IMR-90 (cell line): ENCODE results near the gene C11orf58. TPM values are rescaled to one million over a fixed set of nuclear protein-coding genes. Genes with fewer than 3 reads are reported as not detected.

Experiments used
- ATAC-seq: fragments of 200-7000 bp; cut with Tn5 transposase; 2 replicates; pipeline ENCODE4 v1.9.1; 2020; ENCODE audit warnings: low read depth, mild to moderate bottlenecking, moderate library complexity
- BruUV-seq: library from RNA; stranded (reverse); fragments of 400-500 nt; replicated peaks from 2 replicates; lab custom pipeline; 2021; lab: Mats Ljungman, UMichigan
- CTCF ChIA-PET: fragments of 300-600 bp; formaldehyde crosslinking; extraction: SDS; loops from one replicate; lab custom pipeline; 2021; ENCODE audit warnings: antibody characterized with exemption; lab: Yijun Ruan, JAX
- POLR2A ChIA-PET: fragments of 300-600 bp; sonication (Branson Sonifier 250); formaldehyde crosslinking; loops from one replicate; lab custom pipeline; 2022; ENCODE audit warnings: antibody characterized with exemption; ENCODE audit not compliant: unreplicated experiment; lab: Charles Lee
- DNase-seq: peaks from one replicate; pipeline ENCODE4 v3.0.0; 2013
- H2AFZ ChIP-seq: replicated peaks from 2 replicates; pipeline ENCODE3; 2013; ENCODE audit warnings: low read length, mild to moderate bottlenecking; ENCODE audit not compliant: poor library complexity
- H2AK5ac ChIP-seq: 2 replicates; pipeline ENCODE4 v1.6.1; 2013; ENCODE audit warnings: low read depth, low read length, inconsistent platforms
- H2AK9ac ChIP-seq: replicated peaks from 2 replicates; pipeline ENCODE3; 2013; ENCODE audit warnings: mild to moderate bottlenecking, low read depth, low read length, moderate library complexity; ENCODE audit not compliant: poor library complexity
- H2BK120ac ChIP-seq: 2 replicates; pipeline ENCODE4 v1.6.1; 2013; ENCODE audit warnings: low read depth, low read length, inconsistent platforms
- H2BK15ac ChIP-seq: 3 replicates; pipeline ENCODE4 v1.6.1; 2013; ENCODE audit warnings: low read depth, low read length, inconsistent platforms
- H2BK20ac ChIP-seq: 2 replicates; pipeline ENCODE4 v1.6.1; 2013; ENCODE audit warnings: low read depth, mild to moderate bottlenecking, inconsistent platforms, low read length, moderate library complexity
- H2BK5ac ChIP-seq: 2 replicates; pipeline ENCODE4 v1.6.1; 2013; ENCODE audit warnings: mild to moderate bottlenecking, low read depth, low read length, inconsistent platforms; ENCODE audit not compliant: poor library complexity, severe bottlenecking
- H3K14ac ChIP-seq: replicated peaks from 2 replicates; pipeline ENCODE4 v1.6.1; 2013; ENCODE audit warnings: low read depth, low read length, inconsistent platforms
- H3K18ac ChIP-seq: 2 replicates; pipeline ENCODE4 v1.6.1; 2013; ENCODE audit warnings: low read depth, low read length, control low read depth
- H3K23ac ChIP-seq: 2 replicates; pipeline ENCODE4 v1.6.1; 2013; ENCODE audit warnings: low read depth, low read length, inconsistent platforms
- H3K27ac ChIP-seq: 2 replicates; pipeline ENCODE4 v1.5.1; 2013; ENCODE audit warnings: mild to moderate bottlenecking, control low read depth, low read length; ENCODE audit not compliant: insufficient read depth
- H3K27me3 ChIP-seq: 2 replicates; pipeline ENCODE4 v1.6.1; 2013; ENCODE audit warnings: low read length; ENCODE audit not compliant: control insufficient read depth, insufficient read depth
- H3K36me3 ChIP-seq: 2 replicates; pipeline ENCODE4 v1.6.1; 2013; ENCODE audit warnings: low read length, mixed read lengths; ENCODE audit not compliant: control insufficient read depth, insufficient read depth
- H3K4ac ChIP-seq: 2 replicates; pipeline ENCODE4 v1.6.1; 2013; ENCODE audit warnings: low read depth, low read length, inconsistent platforms
- H3K4me1 ChIP-seq: 2 replicates; pipeline ENCODE4 v1.6.1; 2013; ENCODE audit warnings: low read length, mixed read lengths; ENCODE audit not compliant: control insufficient read depth, insufficient read depth
- H3K4me2 ChIP-seq: 2 replicates; pipeline ENCODE4 v1.6.1; 2013; ENCODE audit warnings: low read depth, mild to moderate bottlenecking, control low read depth, low read length, moderate library complexity
- H3K4me3 ChIP-seq: 2 replicates; pipeline ENCODE4 v1.5.1; 2013; ENCODE audit warnings: low read depth, mild to moderate bottlenecking, control low read depth, low read length, moderate library complexity; ENCODE audit not compliant: insufficient read depth
- H3K56ac ChIP-seq: 2 replicates; pipeline ENCODE4 v1.6.1; 2013; ENCODE audit warnings: low read length, inconsistent platforms; ENCODE audit not compliant: insufficient read depth; ENCODE audit errors: extremely low read depth
- H3K79me1 ChIP-seq, 2 experiments: 2 replicates each; pipeline ENCODE4 v1.6.1; 2013; ENCODE audit warnings: low read length in 2 of 2, inconsistent platforms in 1 of 2, low read depth in 1 of 2
- H3K9ac ChIP-seq: 2 replicates; pipeline ENCODE4 v1.6.1; 2013; ENCODE audit warnings: low read depth, low read length, control low read depth
- H3K9me1 ChIP-seq: 2 replicates; pipeline ENCODE4 v1.6.1; 2013; ENCODE audit warnings: low read length, inconsistent platforms; ENCODE audit not compliant: insufficient read depth
- H3K9me3 ChIP-seq: 2 replicates; pipeline ENCODE4 v1.6.1; 2013; ENCODE audit warnings: low read length; ENCODE audit not compliant: control insufficient read depth, insufficient read depth
- H4K20me1 ChIP-seq: 2 replicates; pipeline ENCODE4 v1.6.1; 2013; ENCODE audit warnings: low read length, inconsistent platforms; ENCODE audit not compliant: insufficient read depth
- H4K5ac ChIP-seq: 2 replicates; pipeline ENCODE4 v1.6.1; 2013; ENCODE audit warnings: mild to moderate bottlenecking, low read depth, low read length, control low read depth
- H4K8ac ChIP-seq, 2 experiments: 2 replicates each; pipeline ENCODE4 v1.6.1; 2013; ENCODE audit warnings: low read depth in 2 of 2, low read length in 2 of 2, control low read depth in 1 of 2, inconsistent platforms in 1 of 2
- H4K91ac ChIP-seq: 2 replicates; pipeline ENCODE4 v1.6.1; 2013; ENCODE audit warnings: low read depth, low read length, inconsistent platforms; ENCODE audit not compliant: insufficient read depth
- BHLHE40 ChIP-seq: fragments of 150-350 bp; IDR thresholded peaks from 2 replicates; pipeline ENCODE4 v1.6.1; 2016; ENCODE audit warnings: mild to moderate bottlenecking, low read depth, low read length
- CHD1 ChIP-seq: IDR thresholded peaks from 2 replicates; pipeline ENCODE4 v1.6.1; 2012; ENCODE audit warnings: low read depth, low read length, improper control_type of control experiment
- CTCF ChIP-seq: conservative IDR thresholded peaks from 2 replicates; pipeline ENCODE4 v1.5.1; 2012; ENCODE audit warnings: mild to moderate bottlenecking, low read depth, low read length, improper control_type of control experiment
- FOS ChIP-seq: fragments of 150-350 bp; IDR thresholded peaks from 2 replicates; pipeline ENCODE4 v1.6.1; 2016; ENCODE audit warnings: low read depth, low read length
- MAZ ChIP-seq: IDR thresholded peaks from 2 replicates; pipeline ENCODE4 v1.6.1; 2012; ENCODE audit warnings: low read depth, mild to moderate bottlenecking, low read length, improper control_type of control experiment, moderate library complexity, borderline replicate concordance
- NFE2L2 ChIP-seq: fragments of 150-350 bp; IDR thresholded peaks from 2 replicates; pipeline ENCODE4 v1.6.1; 2016; ENCODE audit warnings: low read depth, mild to moderate bottlenecking, low read length
- POLR2A ChIP-seq: IDR thresholded peaks from 2 replicates; pipeline ENCODE4 v1.6.1; 2012; ENCODE audit warnings: mild to moderate bottlenecking, low read depth, low read length
- RFX5 ChIP-seq: IDR thresholded peaks from 2 replicates; pipeline ENCODE4 v1.8.0; 2012; ENCODE audit warnings: low read depth, mild to moderate bottlenecking, low read length, moderate library complexity
- SMC3 ChIP-seq: fragments of 150-350 bp; IDR thresholded peaks from 2 replicates; pipeline ENCODE4 v1.6.1; 2016; ENCODE audit warnings: low read depth, mild to moderate bottlenecking, antibody characterized with exemption, low read length, moderate library complexity
- USF2 ChIP-seq: fragments of 150-350 bp; IDR thresholded peaks from 2 replicates; pipeline ENCODE4 v1.6.1; 2017; ENCODE audit warnings: mild to moderate bottlenecking, antibody characterized with exemption, low read length, low read depth
- WGBS, 2 experiments: methylation state at CpG; one replicate each; pipeline versions ENCODE4 v1.1.5 to v1.1.7; 2013; ENCODE audit warnings: missing lambda C conversion rate in 2 of 2; ENCODE audit not compliant: insufficient read length in 1 of 2; ENCODE audit errors: extremely low coverage in 2 of 2; 5-methylcytosine and 5-hydroxymethylcytosine counted together
- dilution Hi-C: fragments of 300-500 bp; cut with HindIII; formaldehyde crosslinking; loops from one replicate; pipeline ENCODE4 v1.14.3; 2018; ENCODE audit warnings: low sequenced_read_pairs; ENCODE audit not compliant: unreplicated experiment
- in situ Hi-C: fragments of 300-500 bp; cut with MboI; formaldehyde crosslinking; loops from 3 replicates; pipeline ENCODE4 v1.14.3; 2019; ENCODE audit warnings: low sequenced_read_pairs, inconsistent platforms, mixed read lengths
- intact Hi-C: fragments of 100-400 bp; cut with micrococcal nuclease; formaldehyde crosslinking; loops from 2 replicates; pipeline ENCODE4 v1.10.0; 2022
- polyA plus RNA-seq, 3 experiments: library from polyadenylated mRNA; depleted of rRNA; stranded (reverse); fragments of >200 nt; gene quantifications; 2 replicates each; pipeline ENCODE4 v1.2.3, GENCODE V29; 2012; ENCODE audit warnings: low replicate concordance in 1 of 3
- total RNA-seq: library from RNA; depleted of rRNA; stranded (reverse); fragments of >200 nt; gene quantifications from 2 replicates; pipeline ENCODE4 v1.2.3, GENCODE V29; 2012

Gene C11orf58
- total and polyA plus RNA-seq, 2 of the 4 experiments (the other 2 are of a cell fraction), result 53.8 to 67.8 TPM

GRCh38 chr11:16774936-16775613, 36.6 kb downstream of the C11orf58 start:
- H3K18ac ChIP-seq, result no peak overlapping the region
- H3K14ac ChIP-seq, result no peak overlapping the region
- H4K91ac ChIP-seq, result no peak overlapping the region
- TF ChIP-seq CTCF, result no peak
- no peak for TF ChIP-seq BHLHE40
- TF ChIP-seq POLR2A, result no peak
- no peak for TF ChIP-seq MAZ
- no peak for TF ChIP-seq FOS
- TF ChIP-seq SMC3, result no peak
- TF ChIP-seq RFX5, result no peak
- no peak for TF ChIP-seq NFE2L2
- no peak for TF ChIP-seq CHD1
- TF ChIP-seq USF2, result no peak
- in situ Hi-C loops (no loop called here), intact Hi-C loops (no loop called here), dilution Hi-C loops (no loop called here)
- no peak overlapping the region for H2BK15ac ChIP-seq
- H3K9me3 ChIP-seq, result no peaks in the 10 kb centered on the region
- no peak overlapping the region for H3K23ac ChIP-seq
- H2AK5ac ChIP-seq, result no peak overlapping the region
- BruUV-seq, result no TSS peak
- no peak overlapping the region for H2BK20ac ChIP-seq
- no peak overlapping the region for H3K4me3 ChIP-seq
- H4K20me1 ChIP-seq, result no peaks in the 10 kb centered on the region
- WGBS, 2 experiments, result no CpG with 5 or more reads among the region's 11 CpGs
- H2BK5ac ChIP-seq, result no peak overlapping the region
- H3K4ac ChIP-seq, result no peak overlapping the region
- H3K56ac ChIP-seq, result no peak overlapping the region
- H4K5ac ChIP-seq, result no peak overlapping the region
- H4K8ac ChIP-seq, result no peak overlapping the region
- H3K9ac ChIP-seq, result no peak overlapping the region
- peaks cover 40% of the 10 kb centered on the region for H3K27me3 ChIP-seq
- CTCF ChIA-PET, result no interaction called here
- ATAC-seq (no peak), DNase-seq (no peak)
- no peaks in the 10 kb centered on the region for H3K79me1 ChIP-seq
- no peak overlapping the region for H2AFZ ChIP-seq
- POLR2A ChIA-PET, result no interaction called here
- H3K4me1 ChIP-seq, result no peaks in the 10 kb centered on the region; the same call in 1 of the 2 replicates
- no peak overlapping the region for H3K4me2 ChIP-seq
- no peak overlapping the region for H2AK9ac ChIP-seq
- no peaks in the 10 kb centered on the region for H3K9me1 ChIP-seq
- H2BK120ac ChIP-seq, result no peak overlapping the region
- H3K27ac ChIP-seq, result no peak overlapping the region
- H3K36me3 ChIP-seq, result no peaks in the 10 kb centered on the region
